SK-N-SH treated with all-trans-retinoic acid at 6 μM for 48 hours (cell line): ENCODE results near the gene PKP4.

ENCODE experiments used
- RARB ChIP-seq: fragments of 250-450 bp; sonication (Bioruptor Pico); IDR thresholded peaks from 2 replicates; pipeline ENCODE4 v1.8.0; 2021; ENCODE audit warnings: mild to moderate bottlenecking, moderate library complexity
- ZNF70 ChIP-seq: fragments of 450-650 bp; formaldehyde crosslinking; IDR thresholded peaks from 2 replicates; pipeline ENCODE4 v1.5.0; 2020; ENCODE audit warnings: mild to moderate bottlenecking, moderate library complexity
- TF ChIP-seq, protein P1 (sequence below): fragments of 250-450 bp; sonication (Bioruptor Pico); IDR thresholded peaks from 2 replicates; pipeline ENCODE4 v1.8.0; 2020; ENCODE audit warnings: mild to moderate bottlenecking, moderate library complexity, borderline replicate concordance

DNA sequence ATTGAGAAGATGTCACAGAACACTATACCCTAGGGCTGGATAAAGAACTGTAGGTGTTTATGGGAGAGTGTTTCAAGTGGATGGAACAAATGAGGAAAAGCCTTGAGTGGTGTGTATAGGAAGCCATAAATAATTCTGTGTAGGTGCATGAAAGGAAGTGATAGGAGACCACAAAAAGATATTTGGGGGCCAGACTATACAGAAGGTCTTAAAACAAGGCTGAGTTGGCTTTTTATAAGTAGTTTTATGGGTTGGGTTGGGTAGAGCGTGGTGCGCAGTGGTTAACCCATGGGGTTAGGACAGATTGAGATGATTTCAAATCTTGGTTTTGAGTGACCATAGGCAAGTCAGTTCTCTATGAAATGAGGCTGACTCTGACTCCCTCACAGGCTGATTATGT is 110.5 kb downstream of the PKP4 start:
- TF ChIP-seq RARB (CRISPR knock-in tag) (no peak), ZNF70 (CRISPR knock-in tag) (no peak)
- TF ChIP-seq, protein P1, sequence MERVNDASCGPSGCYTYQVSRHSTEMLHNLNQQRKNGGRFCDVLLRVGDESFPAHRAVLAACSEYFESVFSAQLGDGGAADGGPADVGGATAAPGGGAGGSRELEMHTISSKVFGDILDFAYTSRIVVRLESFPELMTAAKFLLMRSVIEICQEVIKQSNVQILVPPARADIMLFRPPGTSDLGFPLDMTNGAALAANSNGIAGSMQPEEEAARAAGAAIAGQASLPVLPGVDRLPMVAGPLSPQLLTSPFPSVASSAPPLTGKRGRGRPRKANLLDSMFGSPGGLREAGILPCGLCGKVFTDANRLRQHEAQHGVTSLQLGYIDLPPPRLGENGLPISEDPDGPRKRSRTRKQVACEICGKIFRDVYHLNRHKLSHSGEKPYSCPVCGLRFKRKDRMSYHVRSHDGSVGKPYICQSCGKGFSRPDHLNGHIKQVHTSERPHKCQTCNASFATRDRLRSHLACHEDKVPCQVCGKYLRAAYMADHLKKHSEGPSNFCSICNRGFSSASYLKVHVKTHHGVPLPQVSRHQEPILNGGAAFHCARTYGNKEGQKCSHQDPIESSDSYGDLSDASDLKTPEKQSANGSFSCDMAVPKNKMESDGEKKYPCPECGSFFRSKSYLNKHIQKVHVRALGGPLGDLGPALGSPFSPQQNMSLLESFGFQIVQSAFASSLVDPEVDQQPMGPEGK (CRISPR knock-in tag): no peak
